Stimulated activated CD4-positive, alpha-beta T cell treated with anti-CD3 and anti-CD28 coated beads, Interleukin-4, amount 100 ng/mL, for 48 hours (primary cell): ENCODE measurements around the gene TRIM72.
"Not testable (repeated sequence)": the region's sequence is repeated elsewhere in the genome, so short reads cannot be mapped to it uniquely, and the experiment has no call there.

Experiments
- DNase-seq, 2 donors: peaks; one replicate each; pipeline ENCODE4 v3.0.0-alpha.2; 2020; ENCODE audit warnings: low read depth in 2 of 2

The TRIM72 gene

DNA sequence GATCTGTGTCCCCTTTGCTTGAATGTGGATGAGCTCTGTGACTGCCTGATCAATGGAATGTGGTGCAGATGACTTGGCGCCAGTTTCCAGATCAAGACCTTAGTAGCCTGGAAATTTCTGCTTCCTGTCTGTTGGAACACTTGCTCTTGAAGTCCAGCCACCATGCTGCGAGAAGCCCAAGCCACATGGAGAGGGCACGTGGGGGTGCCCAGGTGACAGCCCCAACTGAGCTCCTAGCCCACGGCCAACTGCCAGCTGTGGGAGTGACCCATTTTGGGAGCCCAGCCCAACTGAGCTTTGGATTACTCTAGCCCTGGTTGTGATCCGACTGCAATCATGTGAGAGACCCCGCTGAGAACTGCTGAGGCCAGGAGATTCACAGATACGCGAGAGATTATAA, 42.5 kb downstream of the TRIM72 start:
- DNase-seq = no peak

- no peak for DNase-seq
Observed at GRCh38 chr16:31258366-31258765, 44.4 kb downstream of the TRIM72 start.

DNA sequence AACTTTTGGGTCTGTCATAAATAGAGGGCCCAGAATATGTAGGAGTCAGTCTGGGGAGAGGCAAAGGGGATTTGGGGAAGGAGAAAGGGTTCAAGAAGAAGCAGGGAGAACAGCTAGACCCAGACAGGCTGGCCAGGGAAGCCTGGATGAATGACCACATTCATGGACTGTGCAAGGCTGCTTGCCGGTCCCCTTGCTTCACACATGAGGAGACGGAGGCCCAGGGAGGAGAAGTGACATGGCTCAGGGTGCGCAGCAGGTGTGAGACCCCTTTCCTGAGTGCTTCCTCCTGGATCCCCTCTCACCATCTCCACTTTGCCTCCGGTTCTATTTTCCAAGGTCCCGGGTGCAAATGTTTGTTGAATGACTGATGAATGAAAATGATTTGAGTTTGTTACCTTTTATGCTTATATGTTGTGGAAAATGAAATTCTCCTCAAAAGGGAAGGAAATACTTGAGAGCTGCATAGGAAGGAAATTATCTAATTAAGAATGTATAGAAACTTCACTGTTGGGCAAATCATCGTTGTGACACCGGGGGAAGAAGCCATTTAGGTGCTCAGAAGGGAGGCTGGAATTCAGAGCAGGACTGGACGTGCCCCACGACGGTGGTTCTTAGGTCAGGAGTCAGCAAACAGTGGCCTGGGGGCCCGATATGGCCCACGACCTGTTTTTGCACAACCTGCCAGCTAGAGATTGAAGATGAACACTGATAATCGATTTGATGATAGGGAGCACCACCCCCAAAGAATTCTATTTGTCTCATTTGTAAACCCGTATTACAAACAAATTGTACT, 46.4 kb downstream of the TRIM72 start:
- DNase-seq = no peak

GRCh38 chr16:31262084-31262483, 48.2 kb downstream of the TRIM72 start:
- DNase-seq = no peak

DNA sequence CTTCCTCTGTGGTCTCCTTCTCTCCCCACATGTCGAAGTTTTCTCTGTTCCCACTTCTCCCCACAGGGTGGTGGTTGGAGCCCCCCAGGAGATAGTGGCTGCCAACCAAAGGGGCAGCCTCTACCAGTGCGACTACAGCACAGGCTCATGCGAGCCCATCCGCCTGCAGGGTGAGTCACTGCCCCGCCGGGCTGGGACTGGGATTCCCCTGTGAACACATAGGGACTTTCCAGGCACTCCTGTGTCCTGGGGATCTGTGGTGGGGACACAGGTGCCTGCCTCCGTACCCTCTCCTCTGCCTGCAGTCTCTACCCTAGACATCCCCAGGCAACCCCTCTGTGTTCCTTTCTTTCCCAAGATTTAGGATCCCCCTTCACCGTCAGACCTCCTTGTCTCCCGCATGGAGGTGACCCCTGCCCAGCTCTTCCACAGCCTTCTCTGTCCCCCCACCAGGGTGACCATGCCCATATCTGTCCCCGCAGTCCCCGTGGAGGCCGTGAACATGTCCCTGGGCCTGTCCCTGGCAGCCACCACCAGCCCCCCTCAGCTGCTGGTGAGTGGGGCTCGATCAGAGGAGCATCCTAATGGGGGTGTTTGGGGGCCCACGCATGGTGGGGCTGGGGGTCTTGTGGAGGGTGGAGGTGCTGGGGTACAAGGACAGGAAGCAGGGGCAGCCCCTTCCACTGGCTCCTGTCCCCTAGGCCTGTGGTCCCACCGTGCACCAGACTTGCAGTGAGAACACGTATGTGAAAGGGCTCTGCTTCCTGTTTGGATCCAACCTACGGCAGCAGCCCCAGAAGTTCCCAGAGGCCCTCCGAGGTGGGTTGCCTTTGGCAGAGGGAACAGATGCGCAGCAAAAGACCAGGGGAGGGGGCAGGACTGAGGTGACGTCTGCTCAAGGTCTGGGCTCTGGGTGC, 51.7 kb downstream of the TRIM72 start:
- peak; percentile 62 to 77 for DNase-seq

GRCh38 chr16:31267332-31268032, 53.6 kb downstream of the TRIM72 start:
- DNase-seq = no peak

DNA sequence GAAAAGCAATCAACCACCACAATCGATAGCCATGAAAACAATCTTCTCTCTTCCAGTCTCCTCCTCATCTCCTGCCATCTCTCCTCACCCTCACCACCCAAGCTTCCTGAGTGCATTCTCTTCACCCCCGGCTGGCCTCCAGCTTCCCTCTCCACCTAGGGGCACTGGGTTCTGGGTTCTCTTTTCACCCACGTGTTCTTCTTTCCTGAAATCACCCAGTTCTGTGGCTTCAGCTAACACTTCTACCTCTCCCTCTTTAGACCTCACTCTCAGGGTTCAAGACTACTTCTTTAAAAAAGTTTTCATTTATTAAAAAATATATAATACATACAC, 54.1 kb downstream of the TRIM72 start:
- no peak for DNase-seq

- DNase-seq = no peak
Observed at GRCh38 chr16:31268891-31269290, 55.0 kb downstream of the TRIM72 start.

- no peak for DNase-seq
Observed at GRCh38 chr16:31269541-31269940, 55.6 kb downstream of the TRIM72 start.

DNA sequence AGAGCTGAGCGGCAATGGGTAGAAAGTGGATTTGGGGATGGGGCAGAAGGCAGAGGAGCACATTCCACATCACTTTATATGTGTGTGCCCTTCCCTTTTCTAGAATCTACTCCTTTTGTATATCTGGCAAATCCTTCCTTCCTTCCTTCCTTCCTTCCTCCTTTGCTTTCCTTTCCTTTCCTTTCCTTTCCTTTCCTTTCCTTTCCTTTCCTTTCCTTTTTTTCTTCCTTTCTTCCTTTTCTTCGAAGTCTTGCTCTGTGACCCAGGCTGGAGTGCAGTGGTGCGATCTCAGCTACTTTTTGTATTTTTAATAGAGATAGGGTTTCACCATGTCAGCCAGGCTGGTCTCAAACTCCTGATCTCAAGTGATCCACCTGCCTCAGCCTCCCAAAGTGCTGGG, 56.1 kb downstream of the TRIM72 start:
- not testable (repeated sequence) for DNase-seq

- DNase-seq = no peak
Observed at GRCh38 chr16:31270795-31271194, 56.9 kb downstream of the TRIM72 start.

DNA sequence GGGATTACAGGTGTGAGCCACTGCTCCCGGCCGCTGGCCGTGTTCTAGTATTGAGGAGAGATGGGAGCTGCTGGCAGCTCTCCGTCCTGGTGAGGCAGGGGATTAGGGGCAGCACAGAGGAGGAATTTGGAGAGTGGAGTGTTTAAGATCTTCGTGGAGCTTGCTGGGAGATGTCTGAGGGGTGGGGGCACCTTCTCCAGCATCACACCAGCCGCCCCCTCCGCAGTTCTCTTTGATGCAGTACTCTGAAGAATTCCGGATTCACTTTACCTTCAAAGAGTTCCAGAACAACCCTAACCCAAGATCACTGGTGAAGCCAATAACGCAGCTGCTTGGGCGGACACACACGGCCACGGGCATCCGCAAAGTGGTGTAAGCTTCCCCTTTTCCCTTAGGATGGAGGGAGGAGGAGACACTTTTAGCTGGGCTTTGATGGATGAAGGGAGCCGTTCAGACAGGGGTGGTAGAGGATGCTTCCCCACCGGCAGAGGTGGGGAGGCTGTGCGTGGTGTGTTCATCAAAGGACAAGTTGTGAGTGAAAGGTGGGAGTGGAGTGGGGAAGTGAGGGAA, 57.8 kb downstream of the TRIM72 start:
- DNase-seq = no peak

DNA sequence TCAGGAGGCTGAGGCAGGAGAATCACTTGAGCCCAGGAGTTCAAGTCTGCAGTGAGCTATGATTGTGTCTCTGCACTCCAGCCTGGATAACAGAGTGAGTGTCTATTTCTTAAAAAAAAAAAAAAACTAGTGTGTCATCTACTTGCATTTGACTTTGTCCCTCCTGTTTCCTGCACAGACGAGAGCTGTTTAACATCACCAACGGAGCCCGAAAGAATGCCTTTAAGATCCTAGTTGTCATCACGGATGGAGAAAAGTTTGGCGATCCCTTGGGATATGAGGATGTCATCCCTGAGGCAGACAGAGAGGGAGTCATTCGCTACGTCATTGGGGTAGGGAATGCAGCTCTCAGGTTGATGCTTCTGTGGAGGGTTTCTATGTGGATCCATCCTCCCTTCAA, 59.3 kb downstream of the TRIM72 start:
- DNase-seq = no peak

DNA sequence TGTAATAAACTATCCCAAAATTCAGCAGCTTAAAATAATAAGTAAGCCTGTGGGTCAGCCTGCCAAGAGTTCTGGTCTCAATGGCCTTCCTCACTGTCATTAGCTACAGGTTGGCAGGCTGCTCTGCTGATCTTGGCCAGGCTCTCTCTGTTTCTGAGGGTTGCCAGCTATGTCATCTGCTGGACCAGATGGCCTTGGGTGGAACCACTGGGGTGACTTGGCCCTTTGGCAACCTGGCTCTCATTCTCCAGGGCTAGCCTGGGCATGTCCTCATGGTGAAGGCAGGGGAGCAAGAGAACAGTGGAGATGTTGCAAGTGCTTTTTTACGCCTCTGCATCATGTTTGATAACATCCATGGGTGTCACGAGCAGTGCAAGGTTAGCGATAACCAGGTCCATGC, 59.8 kb downstream of the TRIM72 start:
- no peak for DNase-seq

DNA sequence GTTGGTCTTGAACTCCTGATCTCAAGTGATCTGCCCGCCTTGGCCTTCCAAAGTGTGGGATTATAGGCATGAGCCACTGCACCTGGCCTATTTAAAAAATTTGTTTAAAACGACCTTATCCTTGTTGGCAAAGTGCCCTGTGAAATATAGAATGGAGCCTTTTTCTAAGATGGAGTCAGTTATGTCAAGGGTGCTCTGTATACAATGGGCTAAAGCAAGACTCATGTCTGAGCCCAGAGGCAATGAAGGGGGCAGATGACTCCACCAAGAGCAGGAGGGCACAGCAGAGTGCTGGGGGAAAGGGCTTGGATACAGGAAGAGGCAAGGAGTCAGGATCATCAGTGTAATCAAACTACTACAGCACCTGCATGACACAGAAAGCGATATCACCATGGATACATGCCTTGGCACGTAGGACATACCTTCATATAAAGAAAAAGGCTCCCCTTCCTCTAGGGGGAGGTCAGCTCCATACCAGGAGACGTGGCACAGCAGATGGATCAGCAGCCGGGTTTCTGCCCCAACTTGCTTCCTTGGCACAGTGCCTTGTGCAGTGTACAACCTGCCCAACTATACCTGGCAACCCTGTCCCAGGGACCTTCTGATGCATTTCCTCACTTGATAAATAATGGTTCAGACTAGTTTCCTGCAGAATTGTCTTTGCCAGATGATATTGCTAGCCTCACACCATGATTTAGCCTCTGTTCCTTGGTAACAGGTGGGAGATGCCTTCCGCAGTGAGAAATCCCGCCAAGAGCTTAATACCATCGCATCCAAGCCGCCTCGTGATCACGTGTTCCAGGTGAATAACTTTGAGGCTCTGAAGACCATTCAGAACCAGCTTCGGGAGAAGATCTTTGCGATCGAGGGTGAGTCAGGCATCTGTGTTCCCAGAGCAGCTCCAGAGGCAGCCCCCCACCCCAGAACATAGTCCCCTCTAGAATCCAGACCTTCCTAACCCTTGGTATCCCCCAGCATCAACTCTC, 61.2 kb downstream of the TRIM72 start:
- DNase-seq = no peak

- no peak for DNase-seq
Observed at GRCh38 chr16:31276600-31276999, 62.7 kb downstream of the TRIM72 start.

GRCh38 chr16:31277659-31278260, 63.8 kb downstream of the TRIM72 start:
- no peak for DNase-seq

DNA sequence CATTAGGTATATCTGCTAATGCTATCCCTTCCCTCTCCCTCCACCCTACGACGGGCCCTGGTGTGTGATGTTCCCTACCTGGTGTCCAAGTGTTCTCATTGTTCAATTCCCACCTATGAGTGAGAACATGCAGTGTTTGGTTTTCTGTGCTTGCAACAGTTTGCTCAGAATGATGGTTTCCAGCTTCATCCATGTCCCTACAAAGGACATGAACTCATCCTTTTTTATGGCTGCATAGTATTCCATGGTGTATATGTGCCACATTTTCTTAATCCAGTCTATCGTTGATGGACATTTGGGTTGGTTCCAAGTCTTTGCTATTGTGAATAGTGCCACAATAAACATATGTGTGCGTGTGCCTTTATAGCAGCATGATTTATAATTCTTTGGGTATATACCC, 64.9 kb downstream of the TRIM72 start:
- not testable (repeated sequence) for DNase-seq
